Measurements from ENCODE around the gene PDCD2L.

The PDCD2L gene

DNA sequence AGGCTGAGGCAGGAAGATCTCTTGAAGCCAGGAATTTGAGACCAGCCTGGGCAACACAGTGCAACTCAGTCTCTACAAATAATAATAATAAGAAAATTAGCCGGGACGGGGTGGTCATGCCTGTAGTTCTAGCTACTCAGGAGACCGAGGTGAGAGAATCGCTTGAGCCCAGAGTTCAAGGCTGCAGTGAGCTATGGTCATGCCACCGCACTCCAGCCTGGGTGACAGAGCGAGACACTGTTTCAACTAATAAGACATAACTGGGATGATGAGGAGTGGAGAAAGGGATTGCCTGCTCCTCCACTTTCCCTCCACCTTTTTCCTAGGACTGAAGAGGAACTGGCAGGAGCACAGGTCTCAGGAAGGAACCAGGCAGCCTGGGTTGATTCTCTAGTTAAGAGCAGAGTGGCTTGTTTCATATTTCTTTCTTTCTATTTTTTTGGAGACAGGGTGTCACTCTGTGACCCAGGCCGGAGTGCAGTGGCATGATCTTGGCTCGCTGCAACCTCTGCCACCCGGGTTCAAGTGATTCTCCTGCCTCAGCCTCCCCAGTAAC lies 43.8 kb upstream of the PDCD2L start:
- DNase-seq (ENCODE audit: low read depth): no peak
- no peak overlapping the region for H3K4me3 ChIP-seq (ENCODE audit: low read depth, low read length)
- TF ChIP-seq, protein P1, sequence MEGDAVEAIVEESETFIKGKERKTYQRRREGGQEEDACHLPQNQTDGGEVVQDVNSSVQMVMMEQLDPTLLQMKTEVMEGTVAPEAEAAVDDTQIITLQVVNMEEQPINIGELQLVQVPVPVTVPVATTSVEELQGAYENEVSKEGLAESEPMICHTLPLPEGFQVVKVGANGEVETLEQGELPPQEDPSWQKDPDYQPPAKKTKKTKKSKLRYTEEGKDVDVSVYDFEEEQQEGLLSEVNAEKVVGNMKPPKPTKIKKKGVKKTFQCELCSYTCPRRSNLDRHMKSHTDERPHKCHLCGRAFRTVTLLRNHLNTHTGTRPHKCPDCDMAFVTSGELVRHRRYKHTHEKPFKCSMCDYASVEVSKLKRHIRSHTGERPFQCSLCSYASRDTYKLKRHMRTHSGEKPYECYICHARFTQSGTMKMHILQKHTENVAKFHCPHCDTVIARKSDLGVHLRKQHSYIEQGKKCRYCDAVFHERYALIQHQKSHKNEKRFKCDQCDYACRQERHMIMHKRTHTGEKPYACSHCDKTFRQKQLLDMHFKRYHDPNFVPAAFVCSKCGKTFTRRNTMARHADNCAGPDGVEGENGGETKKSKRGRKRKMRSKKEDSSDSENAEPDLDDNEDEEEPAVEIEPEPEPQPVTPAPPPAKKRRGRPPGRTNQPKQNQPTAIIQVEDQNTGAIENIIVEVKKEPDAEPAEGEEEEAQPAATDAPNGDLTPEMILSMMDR (conservative IDR thresholded peaks at IDR 0.05; ENCODE audit: low read depth, low read length): no peak

DNA sequence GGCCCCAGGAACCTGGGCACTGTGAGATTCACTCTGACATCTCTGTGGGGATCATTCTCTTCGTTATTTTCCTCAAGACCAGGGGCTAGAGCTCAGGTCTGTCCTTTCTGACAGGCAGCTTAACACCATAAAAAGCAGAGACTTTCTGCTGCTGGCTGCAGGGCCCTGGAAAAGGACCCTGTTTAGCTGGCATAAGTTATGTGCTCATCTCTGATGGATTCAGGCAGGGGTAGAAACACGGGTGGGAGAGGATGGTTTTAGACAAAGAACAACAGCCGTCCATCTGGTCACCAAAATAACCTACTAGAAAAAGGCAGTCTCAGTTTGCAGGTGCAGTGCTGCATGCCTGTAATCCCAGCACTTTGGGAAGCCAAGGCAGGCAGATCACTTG lies 41.5 kb upstream of the PDCD2L start:
- no peak for DNase-seq (ENCODE audit: low read depth)
- TF ChIP-seq, protein P1 (conservative IDR thresholded peaks at IDR 0.05; ENCODE audit: low read depth, low read length): no peak
- H3K4me3 ChIP-seq (ENCODE audit: low read depth, low read length): no peak overlapping the region

DNA sequence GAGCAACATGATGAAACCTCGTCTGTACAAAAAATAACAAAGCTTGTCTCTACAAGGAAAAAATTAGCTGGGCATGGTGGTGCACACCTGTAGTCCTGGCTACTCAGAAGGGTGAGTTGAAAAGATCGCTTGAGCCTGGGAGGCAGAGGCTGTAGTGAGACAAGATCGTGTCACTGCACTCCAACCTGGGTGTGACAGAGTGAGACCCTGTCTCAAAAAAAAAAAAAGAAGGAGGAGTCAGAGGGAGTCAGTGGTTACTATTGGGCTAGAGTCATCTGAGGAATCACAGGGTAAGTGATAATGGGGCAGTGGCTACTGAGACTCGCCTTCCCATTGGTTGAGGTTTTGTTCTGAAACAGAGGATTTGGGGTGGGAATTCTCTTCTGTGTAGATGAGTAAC lies 41.1 kb upstream of the PDCD2L start:
- H3K4me3 ChIP-seq (ENCODE audit: low read depth, low read length): no peak overlapping the region
- TF ChIP-seq, protein P1 (conservative IDR thresholded peaks at IDR 0.05; ENCODE audit: low read depth, low read length): no peak
- DNase-seq (ENCODE audit: low read depth): no peak

DNA sequence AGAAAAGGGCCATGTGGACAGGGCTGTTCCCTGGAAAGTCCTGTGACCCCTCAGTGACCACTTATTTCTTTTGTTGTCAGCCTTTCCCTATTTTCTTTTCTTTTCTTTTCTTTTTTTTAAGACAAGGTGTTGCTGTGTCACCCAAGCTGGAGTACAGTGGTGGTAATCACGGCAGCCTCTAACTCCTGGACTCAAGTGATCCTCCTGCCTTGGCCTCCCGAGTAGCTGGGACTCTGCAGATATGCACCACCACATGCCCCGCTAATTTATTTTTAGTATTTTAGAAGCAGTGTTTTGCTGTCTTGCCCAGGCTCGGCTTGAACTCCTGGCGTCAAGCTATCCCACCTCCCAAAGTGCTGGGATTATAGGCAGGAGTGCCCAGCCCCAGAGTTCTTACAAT lies 40.3 kb upstream of the PDCD2L start:
- no peak for DNase-seq (ENCODE audit: low read depth)
- TF ChIP-seq, protein P1 (conservative IDR thresholded peaks at IDR 0.05; ENCODE audit: low read depth, low read length): no peak

DNA sequence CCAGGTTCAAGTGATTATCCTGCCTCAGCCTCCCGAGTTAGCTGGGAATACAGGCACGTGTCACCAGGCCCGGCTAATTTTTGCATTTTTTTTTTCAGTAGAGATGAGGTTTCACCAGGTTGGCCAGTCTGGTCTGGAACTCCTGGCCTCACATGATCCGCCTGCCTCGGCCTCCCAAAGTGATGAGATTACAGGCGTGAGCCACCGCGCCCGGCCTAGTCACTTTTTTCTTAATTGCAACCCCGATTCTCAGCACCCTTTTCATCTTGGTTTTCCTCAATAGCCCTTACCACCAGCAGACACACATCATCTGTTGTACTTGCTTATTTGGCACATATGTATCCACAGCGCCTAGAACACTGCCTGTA lies 39.8 kb upstream of the PDCD2L start:
- TF ChIP-seq, protein P1 (conservative IDR thresholded peaks at IDR 0.05; ENCODE audit: low read depth, low read length): no peak
- DNase-seq (ENCODE audit: low read depth): peak; percentile 24
- peak overlapping the region; percentile 78 for H3K4me3 ChIP-seq (ENCODE audit: low read depth, low read length)

More for the DNA sequence above, 40.3 kb upstream of the PDCD2L start:
- H3K4me3 ChIP-seq (ENCODE audit: low read depth, low read length): no peak overlapping the region

DNA sequence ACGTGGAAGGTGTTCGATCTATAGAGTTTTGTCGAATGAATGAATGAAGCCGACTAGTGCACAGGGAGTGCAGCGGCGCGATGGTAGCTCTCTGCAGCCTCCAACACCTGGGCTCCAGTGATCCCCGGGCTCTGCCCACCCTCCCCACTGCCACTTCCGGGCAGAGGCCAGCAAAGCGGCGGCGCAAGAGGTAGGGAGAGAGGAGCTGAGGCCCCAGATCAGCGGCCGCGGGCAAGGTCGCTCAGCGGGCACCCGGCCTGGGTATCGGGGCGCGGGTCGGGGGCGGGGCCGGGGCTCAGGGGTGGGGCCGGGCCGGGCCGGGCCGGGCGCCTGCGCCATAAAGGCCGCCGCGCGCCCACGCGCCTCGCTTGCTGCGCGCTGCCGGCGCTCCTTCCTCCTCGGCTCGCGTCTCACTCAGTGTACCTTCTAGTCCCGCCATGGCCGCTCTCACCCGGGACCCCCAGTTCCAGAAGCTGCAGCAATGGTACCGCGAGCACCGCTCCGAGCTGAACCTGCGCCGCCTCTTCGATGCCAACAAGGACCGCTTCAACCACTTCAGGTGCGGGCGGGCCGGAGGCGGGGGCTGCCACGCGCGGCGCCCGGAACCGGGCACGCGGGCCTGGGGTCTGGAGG lies 39.3 kb upstream of the PDCD2L start, which contains the start of gene GPI:
Gene GPI (plus strand): TSS at position 367 of the 633 bp plus-strand sequence. CDS start 71 bp downstream, at position 438.
- TF ChIP-seq, protein P1 (conservative IDR thresholded peaks at IDR 0.05; ENCODE audit: low read depth, low read length): no peak
- DNase-seq (ENCODE audit: low read depth): peak; percentile 45

More for the DNA sequence above, 39.3 kb upstream of the PDCD2L start, which contains the start of gene GPI:
- peak within 1 kb of the TSS; percentile 78 for H3K4me3 ChIP-seq (ENCODE audit: low read depth, low read length)

Measured in choroid plexus epithelial cell (primary cell).